Keratinocyte (primary cell): ENCODE results near the gene ABCD1.

ENCODE experiments used
- EZH2 ChIP-seq: IDR thresholded peaks from one replicate; pipeline ENCODE4 v1.6.1; 2012; ENCODE audit warnings: inconsistent platforms, mild to moderate bottlenecking, low read length, moderate library complexity
- TF ChIP-seq, protein P1 (sequence below), 3 experiments: IDR thresholded peaks in 1 of 3; conservative IDR thresholded peaks in 1 of 3; optimal IDR thresholded peaks in 1 of 3; 2 replicates in 2 of 3; 3 replicates in 1 of 3; pipeline versions ENCODE3 to v1.5.1; 2011; ENCODE audit warnings: low read length in 3 of 3, mild to moderate bottlenecking in 3 of 3, moderate library complexity in 2 of 3, control low read depth in 1 of 3, inconsistent platforms in 1 of 3; ENCODE audit not compliant: insufficient read depth in 2 of 3; ENCODE audit errors: extremely low read depth in 1 of 3

DNA sequence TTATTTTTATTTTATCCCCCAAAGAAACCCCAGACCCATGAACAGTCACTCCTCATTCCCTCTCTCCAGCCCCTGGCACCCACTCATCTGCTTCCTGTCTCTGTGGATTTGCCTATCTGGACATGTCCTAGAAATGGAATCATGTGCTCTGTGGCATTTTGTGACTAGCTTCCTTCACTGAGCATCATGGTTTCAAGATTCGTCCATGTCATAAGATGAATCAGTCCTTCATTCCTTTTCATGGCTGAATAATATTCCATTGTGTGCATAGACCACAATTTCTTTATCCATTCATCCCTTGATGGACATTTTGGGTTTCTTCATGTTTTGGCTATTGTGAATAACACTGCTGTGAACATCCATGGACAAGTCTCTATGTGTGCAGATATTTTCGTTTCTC lies 10.2 kb downstream of the ABCD1 start:
- TF ChIP-seq, protein P1, sequence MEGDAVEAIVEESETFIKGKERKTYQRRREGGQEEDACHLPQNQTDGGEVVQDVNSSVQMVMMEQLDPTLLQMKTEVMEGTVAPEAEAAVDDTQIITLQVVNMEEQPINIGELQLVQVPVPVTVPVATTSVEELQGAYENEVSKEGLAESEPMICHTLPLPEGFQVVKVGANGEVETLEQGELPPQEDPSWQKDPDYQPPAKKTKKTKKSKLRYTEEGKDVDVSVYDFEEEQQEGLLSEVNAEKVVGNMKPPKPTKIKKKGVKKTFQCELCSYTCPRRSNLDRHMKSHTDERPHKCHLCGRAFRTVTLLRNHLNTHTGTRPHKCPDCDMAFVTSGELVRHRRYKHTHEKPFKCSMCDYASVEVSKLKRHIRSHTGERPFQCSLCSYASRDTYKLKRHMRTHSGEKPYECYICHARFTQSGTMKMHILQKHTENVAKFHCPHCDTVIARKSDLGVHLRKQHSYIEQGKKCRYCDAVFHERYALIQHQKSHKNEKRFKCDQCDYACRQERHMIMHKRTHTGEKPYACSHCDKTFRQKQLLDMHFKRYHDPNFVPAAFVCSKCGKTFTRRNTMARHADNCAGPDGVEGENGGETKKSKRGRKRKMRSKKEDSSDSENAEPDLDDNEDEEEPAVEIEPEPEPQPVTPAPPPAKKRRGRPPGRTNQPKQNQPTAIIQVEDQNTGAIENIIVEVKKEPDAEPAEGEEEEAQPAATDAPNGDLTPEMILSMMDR (optimal IDR thresholded peaks at IDR 0.05 in 1 of 3, IDR thresholded peaks at IDR 0.05 in 1 of 3, conservative IDR thresholded peaks at IDR 0.05 in 1 of 3; ENCODE audit: extremely low read depth in 1 of 3, insufficient read depth in 2 of 3, low read length in 3 of 3): no peak
- no peak for TF ChIP-seq EZH2
